GM12878 (cell line): ENCODE data around the gene ELOVL5. TPM values are rescaled to one million over a fixed set of nuclear protein-coding genes. Genes with fewer than 3 reads are reported as not detected.

Experiments
- BACH1 ChIP-seq: fragments of 450-650 bp; IDR thresholded peaks from 2 replicates; pipeline ENCODE4 v1.6.1; 2017; ENCODE audit warnings: mild to moderate bottlenecking, borderline replicate concordance
- BRCA1 ChIP-seq: IDR thresholded peaks from 2 replicates; pipeline ENCODE4 v1.6.1; 2011; ENCODE audit warnings: low read depth, low read length, improper control_type of control experiment
- EGR1 ChIP-seq, 2 experiments: IDR thresholded peaks; 1 replicate in 1 of 2; 2 replicates in 1 of 2; pipeline ENCODE4 v1.6.1; 2011 to 2012; ENCODE audit warnings: low read depth in 2 of 2, low read length in 2 of 2, borderline replicate concordance in 1 of 2, mild to moderate bottlenecking in 1 of 2, moderate library complexity in 1 of 2
- EP300 ChIP-seq, 2 experiments: fragments of 150-350 bp in 1 of 2; IDR thresholded peaks; 2 replicates each; pipeline ENCODE4 v1.6.1; 2011 to 2012; ENCODE audit warnings: low read depth in 2 of 2, low read length in 2 of 2, borderline replicate concordance in 1 of 2, improper control_type of control experiment in 1 of 2, inconsistent platforms in 1 of 2; ENCODE audit not compliant: control insufficient read depth in 1 of 2
- ETV6 ChIP-seq, 2 experiments: fragments of 450-650 bp in 1 of 2; IDR thresholded peaks in 1 of 2; conservative IDR thresholded peaks in 1 of 2; 2 replicates each; pipeline ENCODE4 v1.6.1; 2014; ENCODE audit warnings: antibody characterized with exemption in 1 of 2, borderline replicate concordance in 1 of 2, low read depth in 1 of 2, mild to moderate bottlenecking in 1 of 2, moderate library complexity in 1 of 2
- FOS ChIP-seq: IDR thresholded peaks from 3 replicates; pipeline ENCODE4 v1.6.1; 2011; ENCODE audit warnings: borderline replicate concordance; ENCODE audit not compliant: insufficient read length; ENCODE audit errors: extremely low read depth
- HDAC2 ChIP-seq: fragments of 200-600 bp; sonication (generic); IDR thresholded peaks from 2 replicates; pipeline ENCODE4 v1.6.1; 2017
- MEF2A ChIP-seq: IDR thresholded peaks from 2 replicates; pipeline ENCODE4 v1.6.1; 2011; ENCODE audit warnings: low read depth, mild to moderate bottlenecking, low read length, moderate library complexity; ENCODE audit not compliant: insufficient read depth
- NFYB ChIP-seq: IDR thresholded peaks from 2 replicates; pipeline ENCODE4 v1.6.1; 2011; ENCODE audit warnings: low read depth, mild to moderate bottlenecking, low read length, improper control_type of control experiment, moderate library complexity; ENCODE audit not compliant: insufficient read depth
- PAX5 ChIP-seq: IDR thresholded peaks from 2 replicates; pipeline ENCODE4 v1.6.1; 2011; ENCODE audit warnings: low read depth, low read length, borderline replicate concordance
- RAD21 ChIP-seq: IDR thresholded peaks from 2 replicates; pipeline ENCODE4 v1.6.1; 2011; ENCODE audit warnings: mild to moderate bottlenecking, low read depth, low read length, moderate library complexity; ENCODE audit not compliant: insufficient read depth
- RAD51 ChIP-seq: fragments of 450-650 bp; IDR thresholded peaks from 2 replicates; pipeline ENCODE4 v1.6.1; 2016; ENCODE audit warnings: moderate library complexity, mild to moderate bottlenecking, inconsistent platforms
- RELA ChIP-seq: fragments of 450-650 bp; IDR thresholded peaks from 2 replicates; pipeline ENCODE4 v1.8.0; 2014; ENCODE audit warnings: borderline replicate concordance; ENCODE audit not compliant: partially characterized antibody
- SUPT20H ChIP-seq: IDR thresholded peaks from 2 replicates; pipeline ENCODE4 v1.6.1; 2011; ENCODE audit warnings: low read depth, mild to moderate bottlenecking, low read length, moderate library complexity, borderline replicate concordance; ENCODE audit not compliant: control insufficient read depth
- ZNF384 ChIP-seq: IDR thresholded peaks from 2 replicates; pipeline ENCODE4 v1.6.1; 2012; ENCODE audit warnings: low read depth, mild to moderate bottlenecking, low read length, improper control_type of control experiment, borderline replicate concordance
- ZNF622 ChIP-seq: fragments of 450-650 bp; IDR thresholded peaks from 2 replicates; pipeline ENCODE4 v1.6.1; 2017; ENCODE audit warnings: mild to moderate bottlenecking, inconsistent platforms
- ZSCAN29 ChIP-seq: fragments of 450-650 bp; IDR thresholded peaks from 2 replicates; pipeline ENCODE4 v1.6.1; 2017; ENCODE audit warnings: mild to moderate bottlenecking, moderate library complexity
- ZZZ3 ChIP-seq: IDR thresholded peaks from 2 replicates; pipeline ENCODE4 v1.6.1; 2011; ENCODE audit warnings: low read depth; ENCODE audit not compliant: control insufficient read depth, insufficient read length
- polyA plus RNA-seq, 11 experiments: library from polyadenylated mRNA; depleted of rRNA in 4 of 11; unstranded in 6 of 11; stranded (reverse) in 5 of 11; fragments of >200 nt; fragmentation: Nextera tagmentation in 4 of 11; fragmentation: Illumina TruSeq in 1 of 11; extraction: Ambion mirVana in 4 of 11; extraction: Trizol in 1 of 11; gene quantifications; 1 replicate in 1 of 11; 2 replicates in 10 of 11; pipeline versions ENCODE4 v1.2.1 to v1.2.3, GENCODE V29; 2011 to 2016; ENCODE audit warnings: inconsistent platforms in 2 of 11, missing spikeins in 2 of 11, low read depth in 1 of 11
- total RNA-seq, 4 experiments: library from RNA; depleted of rRNA in 3 of 4; stranded (reverse); fragments of >200 nt in 3 of 4; fragmentation: Illumina TruSeq in 1 of 4; extraction: Trizol in 1 of 4; gene quantifications; 2 replicates each; pipeline versions ENCODE4 v1.2.1 to v1.2.3, GENCODE V29; 2013 to 2021
- TF ChIP-seq, protein P1 (sequence below): fragments of 450-650 bp; IDR thresholded peaks from 2 replicates; pipeline ENCODE4 v1.6.1; 2018; ENCODE audit warnings: borderline replicate concordance, mild to moderate bottlenecking; ENCODE audit not compliant: partially characterized antibody
- TF ChIP-seq, protein P2 (sequence below): fragments of 450-650 bp; IDR thresholded peaks from 2 replicates; pipeline ENCODE4 v1.6.1; 2017; ENCODE audit warnings: mild to moderate bottlenecking, low read depth, inconsistent platforms; ENCODE audit not compliant: poor library complexity, severe bottlenecking
- TF ChIP-seq, protein P3 (sequence below): fragments of 450-650 bp; IDR thresholded peaks from 2 replicates; pipeline ENCODE4 v1.6.1; 2018; ENCODE audit warnings: mild to moderate bottlenecking, low read depth, moderate library complexity; ENCODE audit not compliant: partially characterized antibody

ELOVL5 gene
- total and polyA plus RNA-seq, 10 of the 15 experiments (the other 5 are each of a cell fraction or from before 2014, with no cell fraction given) = 156 to 241 (median 196) TPM

DNA sequence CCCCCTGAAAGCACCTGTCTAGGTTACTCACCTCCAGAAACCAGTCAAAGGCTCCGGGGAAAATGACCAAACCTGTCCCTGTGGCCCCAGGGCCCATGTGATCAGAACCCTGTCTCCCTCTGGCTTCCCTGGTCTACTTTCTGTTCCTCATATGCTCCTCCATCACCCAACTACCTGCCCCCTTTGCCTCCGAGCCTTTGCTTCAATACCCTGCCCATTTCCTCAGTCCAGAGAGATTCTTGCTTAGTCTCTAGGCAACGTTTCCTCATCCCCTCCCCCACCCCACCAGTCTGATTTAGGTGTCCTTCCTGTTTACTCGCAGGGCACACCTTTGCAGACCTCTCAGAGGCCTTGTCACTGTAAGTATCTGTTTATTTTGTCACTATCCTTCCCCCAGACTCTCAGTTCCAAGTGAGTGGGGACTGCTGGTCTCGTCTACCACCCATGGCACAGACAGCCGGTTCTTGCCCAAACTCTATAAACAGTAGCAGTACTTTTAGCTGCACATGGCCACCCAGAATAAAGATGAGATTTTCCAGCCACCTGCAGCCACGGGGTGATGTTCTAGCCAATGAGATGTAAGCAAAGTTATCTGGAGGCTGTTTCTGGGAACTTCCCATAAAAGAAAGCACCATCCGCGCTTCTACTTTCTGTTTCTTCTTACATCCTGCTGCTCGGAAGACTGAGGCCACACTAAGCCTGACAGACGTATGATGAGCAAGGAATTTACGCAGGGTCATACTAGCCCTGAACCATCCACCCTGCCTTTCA lies 13.3 kb downstream of the ELOVL5 start (continued):
- TF ChIP-seq, protein P1, sequence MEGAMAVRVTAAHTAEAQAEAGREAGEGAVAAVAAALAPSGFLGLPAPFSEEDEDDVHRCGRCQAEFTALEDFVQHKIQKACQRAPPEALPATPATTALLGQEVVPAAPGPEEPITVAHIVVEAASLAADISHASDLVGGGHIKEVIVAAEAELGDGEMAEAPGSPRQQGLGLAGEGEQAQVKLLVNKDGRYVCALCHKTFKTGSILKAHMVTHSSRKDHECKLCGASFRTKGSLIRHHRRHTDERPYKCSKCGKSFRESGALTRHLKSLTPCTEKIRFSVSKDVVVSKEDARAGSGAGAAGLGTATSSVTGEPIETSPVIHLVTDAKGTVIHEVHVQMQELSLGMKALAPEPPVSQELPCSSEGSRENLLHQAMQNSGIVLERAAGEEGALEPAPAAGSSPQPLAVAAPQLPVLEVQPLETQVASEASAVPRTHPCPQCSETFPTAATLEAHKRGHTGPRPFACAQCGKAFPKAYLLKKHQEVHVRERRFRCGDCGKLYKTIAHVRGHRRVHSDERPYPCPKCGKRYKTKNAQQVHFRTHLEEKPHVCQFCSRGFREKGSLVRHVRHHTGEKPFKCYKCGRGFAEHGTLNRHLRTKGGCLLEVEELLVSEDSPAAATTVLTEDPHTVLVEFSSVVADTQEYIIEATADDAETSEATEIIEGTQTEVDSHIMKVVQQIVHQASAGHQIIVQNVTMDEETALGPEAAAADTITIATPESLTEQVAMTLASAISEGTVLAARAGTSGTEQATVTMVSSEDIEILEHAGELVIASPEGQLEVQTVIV = peak; percentile 20
- TF ChIP-seq MEF2A (no peak), ETV6 (conservative IDR thresholded peaks at IDR 0.05 in 1 of 2, IDR thresholded peaks at IDR 0.05 in 1 of 2; ENCODE audit: borderline replicate concordance in 1 of 2, low read depth in 1 of 2) (peak in 1 of 2 experiments; percentile 95; a peak in 2 of 4 replicates), PAX5 (0 out of 2 replicates have a peak, but pooled peaks have one; percentile 22), EP300 (IDR thresholded peaks at IDR 0.05; ENCODE audit: borderline replicate concordance in 1 of 2, control insufficient read depth in 1 of 2, low read depth in 2 of 2, low read length in 2 of 2) (peak in 1 of 2 experiments; percentile 68; a peak in 2 of 4 replicates), RAD21 (no peak), NFYB (no peak), BACH1 (peak; percentile 41; the same call in 1 of the 2 replicates), SUPT20H (no peak), HDAC2 (no peak), ZNF384 (no peak), ZZZ3 (no peak), RAD51 (peak; percentile 87), FOS (no peak), EGR1 (IDR thresholded peaks at IDR 0.05; ENCODE audit: borderline replicate concordance in 1 of 2, low read depth in 2 of 2, low read length in 2 of 2) (peak in 1 of 2 experiments; percentile 32; a peak in 1 of 3 replicates), ZSCAN29 (no peak), ZNF622 (no peak), BRCA1 (no peak), RELA (peak; percentile 30)
- TF ChIP-seq, protein P2, sequence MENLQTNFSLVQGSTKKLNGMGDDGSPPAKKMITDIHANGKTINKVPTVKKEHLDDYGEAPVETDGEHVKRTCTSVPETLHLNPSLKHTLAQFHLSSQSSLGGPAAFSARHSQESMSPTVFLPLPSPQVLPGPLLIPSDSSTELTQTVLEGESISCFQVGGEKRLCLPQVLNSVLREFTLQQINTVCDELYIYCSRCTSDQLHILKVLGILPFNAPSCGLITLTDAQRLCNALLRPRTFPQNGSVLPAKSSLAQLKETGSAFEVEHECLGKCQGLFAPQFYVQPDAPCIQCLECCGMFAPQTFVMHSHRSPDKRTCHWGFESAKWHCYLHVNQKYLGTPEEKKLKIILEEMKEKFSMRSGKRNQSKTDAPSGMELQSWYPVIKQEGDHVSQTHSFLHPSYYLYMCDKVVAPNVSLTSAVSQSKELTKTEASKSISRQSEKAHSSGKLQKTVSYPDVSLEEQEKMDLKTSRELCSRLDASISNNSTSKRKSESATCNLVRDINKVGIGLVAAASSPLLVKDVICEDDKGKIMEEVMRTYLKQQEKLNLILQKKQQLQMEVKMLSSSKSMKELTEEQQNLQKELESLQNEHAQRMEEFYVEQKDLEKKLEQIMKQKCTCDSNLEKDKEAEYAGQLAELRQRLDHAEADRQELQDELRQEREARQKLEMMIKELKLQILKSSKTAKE = peak; percentile 82
- TF ChIP-seq, protein P3, sequence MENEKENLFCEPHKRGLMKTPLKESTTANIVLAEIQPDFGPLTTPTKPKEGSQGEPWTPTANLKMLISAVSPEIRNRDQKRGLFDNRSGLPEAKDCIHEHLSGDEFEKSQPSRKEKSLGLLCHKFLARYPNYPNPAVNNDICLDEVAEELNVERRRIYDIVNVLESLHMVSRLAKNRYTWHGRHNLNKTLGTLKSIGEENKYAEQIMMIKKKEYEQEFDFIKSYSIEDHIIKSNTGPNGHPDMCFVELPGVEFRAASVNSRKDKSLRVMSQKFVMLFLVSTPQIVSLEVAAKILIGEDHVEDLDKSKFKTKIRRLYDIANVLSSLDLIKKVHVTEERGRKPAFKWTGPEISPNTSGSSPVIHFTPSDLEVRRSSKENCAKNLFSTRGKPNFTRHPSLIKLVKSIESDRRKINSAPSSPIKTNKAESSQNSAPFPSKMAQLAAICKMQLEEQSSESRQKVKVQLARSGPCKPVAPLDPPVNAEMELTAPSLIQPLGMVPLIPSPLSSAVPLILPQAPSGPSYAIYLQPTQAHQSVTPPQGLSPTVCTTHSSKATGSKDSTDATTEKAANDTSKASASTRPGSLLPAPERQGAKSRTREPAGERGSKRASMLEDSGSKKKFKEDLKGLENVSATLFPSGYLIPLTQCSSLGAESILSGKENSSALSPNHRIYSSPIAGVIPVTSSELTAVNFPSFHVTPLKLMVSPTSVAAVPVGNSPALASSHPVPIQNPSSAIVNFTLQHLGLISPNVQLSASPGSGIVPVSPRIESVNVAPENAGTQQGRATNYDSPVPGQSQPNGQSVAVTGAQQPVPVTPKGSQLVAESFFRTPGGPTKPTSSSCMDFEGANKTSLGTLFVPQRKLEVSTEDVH = no peak
